B cell (primary cell): ENCODE measurements around the gene ZNF322. TPM values are rescaled to one million over a fixed set of nuclear protein-coding genes. Genes with fewer than 3 reads are reported as not detected.

Source experiments
- ATAC-seq: fragments of 200-7000 bp; cut with Tn5 transposase; one replicate; pipeline ENCODE4 v1.10.0; 2021; ENCODE audit warnings: low read depth, mild to moderate bottlenecking, moderate number of reproducible peaks, moderate library complexity
- CTCF ChIA-PET: fragments of 350-600 bp; sonication (Branson Sonifier 250); formaldehyde crosslinking; loops from one replicate; lab custom pipeline; 2021; ENCODE audit warnings: antibody characterized with exemption, inconsistent platforms; lab: Charles Lee
- POLR2A ChIA-PET: fragments of 350-600 bp; sonication (Branson Sonifier 250); formaldehyde crosslinking; loops from one replicate; lab custom pipeline; 2021; ENCODE audit warnings: antibody characterized with exemption; lab: Charles Lee
- DNase-seq: peaks from one replicate; pipeline ENCODE4 v3.0.0; 2013
- H2AFZ ChIP-seq: 2 replicates; pipeline ENCODE4 v1.6.1; 2012; ENCODE audit warnings: mild to moderate bottlenecking, low read depth, low read length; ENCODE audit not compliant: insufficient read depth, poor library complexity, severe bottlenecking
- H3K27ac ChIP-seq, 2 donors: 1 replicate in 1 of 2; 2 replicates in 1 of 2; pipeline ENCODE4 v1.5.1; 2012 to 2013; ENCODE audit warnings: low read length in 2 of 2, mild to moderate bottlenecking in 2 of 2, moderate library complexity in 1 of 2
- H3K27me3 ChIP-seq, 4 experiments: fragments of 200-600 bp in 1 of 4; sonication (generic) in 1 of 4; replicated peaks in 1 of 4; 1 replicate in 2 of 4; 2 replicates in 2 of 4; pipeline versions ENCODE4 v1.6.1 to v1.7.0; 2013 to 2016; ENCODE audit warnings: low read length in 3 of 4, mild to moderate bottlenecking in 2 of 4, mixed read lengths in 1 of 4, moderate library complexity in 1 of 4; ENCODE audit not compliant: insufficient read depth in 4 of 4, control insufficient read depth in 3 of 4; ENCODE audit errors: control extremely low read depth in 1 of 4
- H3K36me3 ChIP-seq, 2 experiments: replicated peaks in 1 of 2; 1 replicate in 1 of 2; 2 replicates in 1 of 2; pipeline versions ENCODE4 v1.6.1 to v1.7.1; 2013; ENCODE audit warnings: low read length in 1 of 2; ENCODE audit not compliant: insufficient read depth in 2 of 2, control insufficient read depth in 1 of 2; ENCODE audit errors: control extremely low read depth in 1 of 2, extremely low read depth in 1 of 2
- H3K4me1 ChIP-seq, 2 donors: fragments of 200-600 bp in 1 of 2; sonication (generic) in 1 of 2; 1 replicate in 1 of 2; 2 replicates in 1 of 2; pipeline versions ENCODE4 v1.5.1 to v1.6.1; 2013 to 2017; ENCODE audit warnings: low read length in 2 of 2; ENCODE audit not compliant: control insufficient read depth in 2 of 2, insufficient read depth in 2 of 2
- H3K4me2 ChIP-seq: replicated peaks from 2 replicates; pipeline ENCODE3; 2012; ENCODE audit warnings: mild to moderate bottlenecking, low read depth, low read length; ENCODE audit not compliant: poor library complexity, severe bottlenecking
- H3K4me3 ChIP-seq, 5 experiments: fragments of 200-600 bp in 1 of 5; sonication (generic) in 1 of 5; 1 replicate in 3 of 5; 2 replicates in 2 of 5; pipeline versions ENCODE4 v1.5.1 to v1.7.0; 2011 to 2016; ENCODE audit warnings: low read length in 4 of 5, mild to moderate bottlenecking in 4 of 5, low read depth in 2 of 5, control low read depth in 1 of 5, moderate library complexity in 1 of 5; ENCODE audit not compliant: insufficient read depth in 1 of 5; ENCODE audit errors: control extremely low read depth in 1 of 5, extremely low read depth in 1 of 5
- H3K79me2 ChIP-seq: fragments of 200-600 bp; sonication (generic); one replicate; pipeline ENCODE4 v1.6.0; 2016; ENCODE audit warnings: low read length; ENCODE audit not compliant: control insufficient read depth, insufficient read depth
- H3K9ac ChIP-seq: fragments of 200-600 bp; sonication (generic); 2 replicates; pipeline ENCODE4 v1.6.1; 2017; ENCODE audit warnings: mild to moderate bottlenecking, low read length, moderate library complexity
- H3K9me3 ChIP-seq, 3 donors: one replicate each; pipeline versions ENCODE4 v1.6.1 to v1.7.1; 2013; ENCODE audit warnings: low read length in 2 of 3; ENCODE audit not compliant: control insufficient read depth in 2 of 3, insufficient read depth in 1 of 3; ENCODE audit errors: control extremely low read depth in 1 of 3
- H4K20me1 ChIP-seq: 2 replicates; pipeline ENCODE4 v1.6.0; 2012; ENCODE audit warnings: mild to moderate bottlenecking, low read length; ENCODE audit not compliant: insufficient read depth, control insufficient read depth, poor library complexity, severe bottlenecking
- H3K27ac Mint-ChIP-seq: one replicate; pipeline ENCODE4 v1.8.0; 2021; ENCODE audit warnings: mixed read lengths
- H3K27me3 Mint-ChIP-seq: one replicate; pipeline ENCODE4 v1.8.0; 2021; ENCODE audit warnings: mixed read lengths
- H3K4me1 Mint-ChIP-seq: one replicate; pipeline ENCODE4 v1.8.0; 2021; ENCODE audit warnings: mixed read lengths
- H3K4me3 Mint-ChIP-seq: one replicate; pipeline ENCODE4 v1.8.0; 2021; ENCODE audit warnings: mixed read lengths
- H3K9me3 Mint-ChIP-seq: one replicate; pipeline ENCODE4 v1.8.0; 2022; ENCODE audit warnings: mixed read lengths; ENCODE audit not compliant: insufficient read depth
- CTCF ChIP-seq: fragments of 200-600 bp; IDR thresholded peaks from one replicate; pipeline ENCODE4 v1.8.0; 2022; ENCODE audit warnings: antibody characterized with exemption, mild to moderate bottlenecking
- EZH2 ChIP-seq: IDR thresholded peaks from 2 replicates; pipeline ENCODE4 v1.6.1; 2012; ENCODE audit warnings: borderline replicate concordance, low read depth, mild to moderate bottlenecking, moderate library complexity, low read length; ENCODE audit not compliant: insufficient read depth, poor library complexity, severe bottlenecking
- WGBS: methylation state at CpG from one replicate; pipeline ENCODE4 v1.1.5; 2013; ENCODE audit warnings: missing lambda C conversion rate; ENCODE audit not compliant: insufficient coverage; 5-methylcytosine and 5-hydroxymethylcytosine counted together
- intact Hi-C: fragments of 100-400 bp; cut with micrococcal nuclease; formaldehyde crosslinking; loops from one replicate; pipeline ENCODE4 v1.10.0; 2022
- polyA plus RNA-seq: library from polyadenylated mRNA; depleted of rRNA; stranded (reverse); fragments of >200 nt; gene quantifications from 2 replicates; pipeline ENCODE4 v1.2.3, GENCODE V29; 2012
- total RNA-seq, 2 donors: library from RNA; stranded (reverse); fragments of 120-200 nt in 1 of 2; gene quantifications; 1 replicate in 1 of 2; 2 replicates in 1 of 2; pipeline versions ENCODE4 v1.2.3 to v1.2.4, GENCODE V29; 2013 to 2022

Gene ZNF322
- total and polyA plus RNA-seq, 2 donors (not counting 1 experiment from before 2014, with no cell fraction given) = 3.2 to 27.6 TPM

- ChIA-PET CTCF (interaction anchor here (1.4 to 1.6 kb wide), 3 partner anchors 472 to 1285 kb away, joined by 3 to 12 read pairs (median 4); a partner anchor contains a TSS), POLR2A (no interaction called here)
- Histone ChIP-seq H4K20me1 (no peaks in the 10 kb centered on the region), H3K9ac (peak overlapping the region; percentile 20), H3K79me2 (no peaks in the 10 kb centered on the region), H2AFZ (no peak overlapping the region), H3K27ac (no peak overlapping the region), H3K36me3 (peaks cover 0 to 5% of the 10 kb centered on the region in 2 experiments), H3K27me3 (peaks cover 0 to 10% (median 2%) of the 10 kb centered on the region in 4 experiments), H3K4me2 (peak overlapping the region; percentile 27), H3K9me3 (no peaks in the 10 kb centered on the region), H3K4me1 (peaks cover 0 to 3% of the 10 kb centered on the region in 2 donors), H3K4me3 (no peak overlapping the region)
- H3K9me3 Mint-ChIP-seq = no peaks in the 10 kb centered on the region
- DNase-seq = peak; percentile 71
- H3K4me1 Mint-ChIP-seq = peaks cover 7% of the 10 kb centered on the region
- H3K27me3 Mint-ChIP-seq = peaks cover 10% of the 10 kb centered on the region
- TF ChIP-seq EZH2 (no peak), CTCF (peak; percentile 74)
- H3K27ac Mint-ChIP-seq = no peak overlapping the region
- peak overlapping the region; percentile 16 for H3K4me3 Mint-ChIP-seq
- intact Hi-C loops = no loop called here
- ATAC-seq = peak; percentile 77
- WGBS = 64% methylated on average over 4 of the region's 7 CpGs
These were observed 51.9 kb downstream of the ZNF322 start for GRCh38 chr6:26607434-26608230.

GRCh38 chr6:26604797-26605196, 54.7 kb downstream of the ZNF322 start:
- H3K4me3 Mint-ChIP-seq = no peak overlapping the region
- Histone ChIP-seq H3K9ac (no peak overlapping the region), H3K27me3 (no peaks in the 10 kb centered on the region), H3K4me2 (no peak overlapping the region), H3K4me1 (peaks cover 0 to 3% of the 10 kb centered on the region in 2 donors), H3K79me2 (no peaks in the 10 kb centered on the region), H3K9me3 (no peaks in the 10 kb centered on the region), H3K27ac (no peak overlapping the region), H3K4me3 (no peak overlapping the region), H3K36me3 (peaks cover 0 to 13% of the 10 kb centered on the region in 2 experiments), H4K20me1 (no peaks in the 10 kb centered on the region), H2AFZ (no peak overlapping the region)
- H3K4me1 Mint-ChIP-seq = peaks cover 7% of the 10 kb centered on the region
- intact Hi-C loops = no loop called here
- CTCF ChIA-PET = no interaction called here
- WGBS = no CpG with 5 or more reads among the region's 3 CpGs
- TF ChIP-seq EZH2 (no peak), CTCF (no peak)
- H3K9me3 Mint-ChIP-seq = no peaks in the 10 kb centered on the region
- DNase-seq (no peak), ATAC-seq (no peak)
- POLR2A ChIA-PET = no interaction called here
- no peak overlapping the region for H3K27ac Mint-ChIP-seq
- H3K27me3 Mint-ChIP-seq = no peaks in the 10 kb centered on the region
